ENCODE results near the gene GSK3A. TPM values are rescaled to one million over a fixed set of nuclear protein-coding genes. Genes with fewer than 3 reads are reported as not detected.
"Not testable (repeated sequence)": the region's sequence is repeated elsewhere in the genome, so short reads cannot be mapped to it uniquely, and the experiment has no call there.

The GSK3A gene
- polyA plus RNA-seq, 5 donors, result 52.9 to 77.6 (median 60.6) TPM

DNA sequence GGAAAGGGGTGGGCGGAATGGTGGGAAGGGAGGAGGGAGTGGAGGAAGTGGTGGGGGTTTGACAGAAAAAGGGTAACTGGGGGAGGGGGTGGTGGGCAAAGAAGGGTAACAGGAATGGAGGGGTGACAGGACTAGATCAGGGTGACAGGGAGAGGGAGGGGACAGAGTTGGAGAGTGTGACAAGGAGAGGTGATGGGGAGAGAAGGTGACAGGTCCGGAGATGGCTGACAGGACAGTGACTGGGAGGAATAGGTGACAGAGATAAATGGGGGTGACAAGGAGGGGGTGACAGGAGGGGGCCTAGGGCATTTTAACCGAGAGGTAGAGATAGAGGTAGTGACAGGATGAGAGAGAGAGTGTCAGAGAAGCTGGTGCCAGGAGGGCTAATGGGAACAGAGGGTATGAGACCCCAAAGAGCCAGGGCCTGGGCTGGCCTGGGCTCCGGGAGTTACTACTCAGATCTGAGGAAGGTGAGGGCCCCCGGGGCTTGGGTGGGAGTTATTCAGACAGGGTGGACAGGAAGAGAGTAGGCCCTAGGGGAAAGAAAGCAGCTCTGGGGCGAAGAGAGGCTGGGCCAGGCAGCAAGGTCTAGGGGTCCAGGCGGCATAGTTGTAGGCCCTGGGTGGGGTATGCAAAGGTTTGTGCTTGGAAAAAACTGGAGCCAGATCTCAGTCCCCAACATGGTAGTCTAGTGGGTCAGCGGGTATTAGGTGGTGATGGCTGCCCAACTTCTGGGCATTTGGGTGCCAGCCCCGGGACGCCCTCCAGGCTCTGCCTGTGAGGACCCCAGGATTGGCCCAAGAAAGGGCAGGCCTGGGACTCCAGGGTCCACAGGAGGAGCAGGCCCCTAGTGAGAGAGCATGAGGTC, 27.3 kb upstream of the GSK3A start:
- DNase-seq, result no peak

DNA sequence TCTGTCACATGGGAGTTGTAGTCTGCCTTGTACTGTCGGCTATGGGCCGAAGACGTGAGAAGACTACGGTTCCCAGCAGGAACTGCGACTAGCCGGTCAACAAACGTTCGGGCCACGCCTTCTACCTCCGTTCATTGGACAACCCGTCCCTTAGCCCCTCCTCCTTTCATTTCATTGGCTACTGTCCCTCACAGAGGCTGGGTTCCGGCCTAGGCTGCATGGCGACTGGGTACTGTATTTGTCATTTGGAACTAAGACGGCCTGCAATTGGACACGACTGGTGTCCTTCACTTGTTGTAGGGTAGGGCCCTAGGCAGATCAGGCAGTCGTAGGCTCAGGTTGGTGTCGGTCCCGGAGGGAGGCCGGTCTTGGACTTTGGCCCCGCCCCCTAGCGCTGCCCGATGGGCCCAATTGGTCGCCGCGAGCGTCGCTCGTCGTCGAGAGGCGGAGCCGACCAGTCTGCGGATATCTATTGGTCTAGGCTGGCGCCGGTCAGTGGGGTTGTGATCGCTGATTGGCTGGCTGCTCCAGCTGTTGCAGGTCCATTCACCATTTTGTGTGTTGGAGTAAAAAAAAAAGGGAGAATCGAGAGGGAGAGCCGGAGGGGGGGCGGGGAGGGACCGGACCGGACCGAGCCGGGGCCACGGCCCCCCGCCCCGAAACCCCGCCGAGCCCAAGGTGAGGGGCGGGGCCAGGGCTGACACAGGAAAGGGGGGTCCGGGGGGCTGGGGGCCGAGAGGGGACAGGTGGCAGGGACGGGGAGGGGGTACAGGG, 26.5 kb upstream of the GSK3A start, which contains the start of gene CIC:
Gene CIC, plus strand, starts transcription at position 549 of the 774 bp plus-strand sequence. CDS start 2,532 bp downstream, outside the sequence.
- peak; percentile 100 for DNase-seq

GRCh38 chr19:42268142-42268703, 25.8 kb upstream of the GSK3A start:
- DNase-seq, result peak; percentile 100

GRCh38 chr19:42267644-42268141, 25.3 kb upstream of the GSK3A start:
- DNase-seq, result no peak

DNA sequence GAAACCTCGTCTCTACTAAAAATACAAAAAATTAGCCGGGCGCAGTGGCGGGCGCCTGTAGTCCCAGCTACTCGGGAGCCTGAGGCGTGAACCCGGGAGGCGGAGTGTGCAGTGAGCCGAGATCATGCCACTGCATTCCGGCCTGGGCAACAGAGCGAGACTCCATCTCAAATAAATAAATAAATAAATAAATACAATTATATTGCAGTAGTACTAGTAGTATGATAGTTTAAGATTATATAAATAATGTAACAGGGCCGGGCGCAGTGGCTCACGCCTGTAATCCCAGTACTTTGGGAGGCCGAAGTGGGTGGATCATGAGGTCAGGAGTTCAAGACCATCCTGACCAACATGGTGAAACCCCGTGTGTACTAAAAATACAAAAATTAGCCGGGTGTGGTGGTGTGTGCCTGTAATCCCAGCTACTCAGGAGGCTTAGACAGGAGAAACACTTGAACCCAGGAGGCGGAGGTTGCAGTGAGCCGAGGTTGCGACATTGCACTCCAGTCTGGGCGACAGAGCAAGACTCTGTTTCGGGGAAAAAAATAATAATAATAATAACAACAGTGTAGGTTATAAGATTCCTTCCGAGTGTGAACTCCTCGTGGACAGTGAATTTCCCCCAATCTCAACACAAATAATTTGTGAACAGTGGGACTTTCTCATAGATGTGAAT, 24.7 kb upstream of the GSK3A start:
- not testable (repeated sequence) for DNase-seq

- DNase-seq, result not testable (repeated sequence)
These were observed 23.7 kb upstream of the GSK3A start for GRCh38 chr19:42266105-42266504.

- no peak for DNase-seq
These were observed 19.4 kb upstream of the GSK3A start for GRCh38 chr19:42261763-42262162.

DNA sequence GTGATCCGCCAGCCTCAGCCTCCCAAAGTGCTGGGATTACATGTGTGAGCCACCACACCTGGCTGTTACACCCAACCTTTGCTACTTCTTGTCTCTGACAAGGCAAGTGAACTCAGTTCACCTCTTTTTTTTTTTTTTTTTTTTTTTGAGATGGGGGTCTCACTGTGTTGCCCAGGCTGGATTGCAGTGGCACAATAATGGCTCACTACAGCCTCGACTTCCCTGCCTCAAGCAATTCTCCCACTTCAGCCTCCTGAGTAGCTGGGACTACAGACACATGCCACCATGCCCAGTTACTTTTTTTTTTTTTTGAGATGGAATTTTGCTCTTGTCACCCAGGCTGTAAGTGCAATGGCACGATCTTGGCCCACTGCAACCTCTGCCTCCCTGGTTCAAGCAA, 15.4 kb upstream of the GSK3A start:
- DNase-seq, result not testable (repeated sequence)

- DNase-seq, result peak in 1 of 2 donors; percentile 68
These were observed 13.7 kb upstream of the GSK3A start for GRCh38 chr19:42255766-42256745.

DNA sequence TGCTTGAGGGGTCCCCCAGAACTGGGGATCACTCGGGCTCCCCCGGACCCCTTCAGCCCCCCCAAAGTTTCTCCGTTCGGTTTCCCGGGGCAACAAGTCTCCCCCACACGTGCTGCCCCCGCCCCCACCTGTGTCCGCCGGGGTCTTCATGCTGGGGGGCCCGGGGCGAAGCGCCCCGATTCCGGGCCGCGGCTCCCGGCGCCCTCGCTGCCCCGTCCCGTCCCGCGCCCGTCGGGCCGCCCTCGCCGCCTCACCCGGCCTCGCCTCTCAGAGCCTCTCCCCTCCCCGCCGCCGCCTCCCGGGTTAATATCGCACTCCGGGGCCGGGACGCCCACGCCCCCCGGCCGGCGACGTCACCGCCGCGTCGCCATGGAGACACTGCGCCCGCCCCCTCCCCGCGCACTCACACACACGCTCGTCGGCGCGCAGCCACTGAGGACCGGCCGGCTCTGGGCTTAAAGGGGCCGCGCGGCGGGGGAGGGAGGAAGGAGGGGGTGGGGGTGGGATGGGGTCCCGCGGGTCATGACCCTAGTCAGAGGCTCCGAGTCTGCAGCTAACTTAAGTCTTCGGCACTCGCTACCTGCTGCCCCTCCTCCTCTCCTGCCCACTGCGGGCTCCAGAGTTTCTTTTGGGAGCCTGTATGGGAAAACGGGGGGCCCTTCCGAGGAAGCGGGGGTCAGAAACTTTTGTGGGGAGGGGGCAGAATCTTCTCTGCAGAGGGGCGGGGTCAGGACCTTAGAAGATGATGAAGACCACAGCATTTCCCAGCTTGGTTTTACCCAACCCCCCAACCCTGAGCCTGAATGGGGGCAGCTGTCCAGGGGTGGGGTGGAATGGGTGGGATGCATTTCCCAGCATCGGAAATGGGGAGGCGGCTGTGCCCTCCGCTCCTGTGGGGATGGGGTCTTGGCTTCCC, 12.7 kb upstream of the GSK3A start, which contains the start of gene ERF:
Gene ERF, minus strand, starts transcription at position 279 of the 916 bp plus-strand sequence. Its CDS starts 129 bp downstream, at position 150.
- peak; percentile 94 to 96 for DNase-seq

GRCh38 chr19:42254089-42254849, 11.9 kb upstream of the GSK3A start:
- peak; percentile 84 for DNase-seq

- DNase-seq, result peak in 1 of 2 donors; percentile 66
These were observed 11.1 kb upstream of the GSK3A start for GRCh38 chr19:42253245-42254088.

GRCh38 chr19:42252365-42253244, 10.2 kb upstream of the GSK3A start:
- DNase-seq, result peak in 1 of 2 donors; percentile 69

DNA sequence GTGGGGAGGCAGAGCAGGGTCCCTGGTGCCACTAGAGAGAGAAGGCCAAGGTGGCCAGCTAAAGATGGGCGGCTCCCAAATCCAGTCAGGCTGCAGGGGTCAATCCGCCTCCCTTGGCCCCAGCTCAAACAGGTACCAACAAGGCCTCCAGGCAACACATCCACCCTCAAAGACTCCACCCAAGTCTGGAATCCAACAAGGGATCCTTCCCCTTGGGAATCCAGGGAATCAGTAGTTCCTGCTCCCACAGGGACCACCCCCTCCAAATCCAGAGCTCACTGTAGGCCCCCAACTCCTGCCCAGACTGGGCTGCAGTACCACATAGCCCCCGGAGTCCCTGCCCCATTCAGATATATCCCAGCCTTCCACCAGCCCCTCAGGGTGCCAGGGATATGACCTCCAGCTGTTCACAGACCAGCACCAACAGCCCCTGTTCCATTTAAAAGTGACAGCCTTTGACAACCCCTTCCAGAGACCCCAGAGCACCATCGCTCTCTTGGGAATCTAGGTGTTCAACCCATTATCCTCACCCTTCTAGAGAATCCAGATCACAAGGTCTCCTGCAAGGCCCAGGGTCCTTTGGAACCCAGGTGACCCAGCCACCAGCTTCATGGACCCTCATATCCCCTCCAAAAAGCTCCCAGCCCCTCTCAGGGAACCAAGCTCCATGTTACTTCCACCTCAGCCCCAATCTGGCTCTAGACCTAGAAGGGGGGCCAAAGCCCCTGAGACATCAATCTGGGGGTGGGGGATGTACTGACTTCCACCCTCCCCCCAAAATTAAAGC, 9.4 kb upstream of the GSK3A start:
- DNase-seq, result no peak

Measured in right lung (tissue), 5 donors.